ENCODE measurements around the gene HEATR5B. TPM values are rescaled to one million over a fixed set of nuclear protein-coding genes. Genes with fewer than 3 reads are reported as not detected.

HEATR5B gene
- total and polyA plus RNA-seq, 2 donors (not counting 1 experiment from before 2014, with no cell fraction given): 33.0 to 44.3 TPM

DNA sequence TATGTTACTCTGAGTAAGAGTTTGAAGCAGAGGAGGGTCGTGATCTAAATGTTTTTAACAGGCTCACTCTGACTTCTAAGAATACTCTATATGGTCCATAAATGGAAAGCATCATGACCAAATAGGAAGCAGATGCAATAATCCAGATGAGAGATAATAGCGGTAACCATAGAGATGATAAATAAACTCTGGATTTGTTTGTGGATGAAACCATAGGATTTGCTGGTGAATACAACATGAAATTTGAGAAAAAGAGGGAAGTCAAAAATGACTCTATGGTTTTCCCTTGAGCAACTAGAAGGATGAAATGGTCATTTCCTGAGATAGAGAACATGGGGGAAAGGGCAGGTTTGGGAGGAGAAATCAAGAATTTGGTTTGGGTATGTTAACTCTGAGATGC, 3.9 kb downstream of the HEATR5B start:
- peak overlapping the region in 3 of 5 experiments; percentile 18 to 28 (median 23) for H3K4me3 ChIP-seq (ENCODE audit: control extremely low read depth in 1 of 5, extremely low read depth in 1 of 5, insufficient read depth in 1 of 5, low read depth in 2 of 5, low read length in 4 of 5)
- CTCF ChIA-PET: no interaction called here
- H3K4me2 ChIP-seq (replicated peaks; ENCODE audit: low read depth, low read length, poor library complexity, severe bottlenecking): peak overlapping the region; percentile 65
- peak overlapping the region; percentile 34 for H3K9ac ChIP-seq (ENCODE audit: low read length)
- DNase-seq (no peak), ATAC-seq (ENCODE audit: low read depth) (no peak)
- H3K9me3 ChIP-seq (ENCODE audit: control extremely low read depth in 1 of 3, control insufficient read depth in 2 of 3, insufficient read depth in 1 of 3, low read length in 2 of 3): peaks cover 0 to 2% (median 0%) of the 10 kb centered on the region in 3 donors
- TF ChIP-seq CTCF (IDR thresholded peaks at IDR 0.05) (no peak), EZH2 (IDR thresholded peaks at IDR 0.05; ENCODE audit: borderline replicate concordance, insufficient read depth, low read depth, low read length, poor library complexity, severe bottlenecking) (no peak)
- H3K27ac ChIP-seq (ENCODE audit: low read length in 2 of 2): peak overlapping the region; percentile 41 to 80
- peaks cover 44% of the 10 kb centered on the region in 2 donors for H3K4me1 ChIP-seq (ENCODE audit: control insufficient read depth in 2 of 2, insufficient read depth in 2 of 2, low read length in 2 of 2)
- no peaks in the 10 kb centered on the region for H4K20me1 ChIP-seq (ENCODE audit: control insufficient read depth, insufficient read depth, low read length, poor library complexity, severe bottlenecking)
- H3K27ac Mint-ChIP-seq: peak overlapping the region; percentile 89
- peak overlapping the region; percentile 59 for H3K4me3 Mint-ChIP-seq
- WGBS (ENCODE audit: insufficient coverage): 83% methylated on average over 1 of the region's 2 CpGs
- H3K27me3 Mint-ChIP-seq: no peaks in the 10 kb centered on the region
- POLR2A ChIA-PET: no interaction called here
- H2AFZ ChIP-seq (ENCODE audit: insufficient read depth, low read depth, low read length, poor library complexity, severe bottlenecking): no peak overlapping the region
- peaks cover 55% of the 10 kb centered on the region for H3K4me1 Mint-ChIP-seq
- intact Hi-C loops (cut with micrococcal nuclease): loop anchor here (5.0 kb wide), 3 partner anchors 68 to 312 kb away; no protein-coding TSS in a partner anchor
- peaks cover 79% of the 10 kb centered on the region for H3K79me2 ChIP-seq (ENCODE audit: control insufficient read depth, insufficient read depth, low read length)
- H3K36me3 ChIP-seq (replicated peaks in 1 of 2; ENCODE audit: control extremely low read depth in 1 of 2, control insufficient read depth in 1 of 2, extremely low read depth in 1 of 2, insufficient read depth in 2 of 2, low read length in 1 of 2): peaks cover 19 to 64% of the 10 kb centered on the region in 2 experiments
- H3K27me3 ChIP-seq (replicated peaks in 1 of 4; ENCODE audit: control extremely low read depth in 1 of 4, control insufficient read depth in 3 of 4, insufficient read depth in 4 of 4, low read length in 3 of 4): no peaks in the 10 kb centered on the region
- H3K9me3 Mint-ChIP-seq (ENCODE audit: insufficient read depth): no peaks in the 10 kb centered on the region

GRCh38 chr2:37070931-37071330, 13.2 kb downstream of the HEATR5B start:
- no peak overlapping the region for H3K4me2 ChIP-seq (replicated peaks; ENCODE audit: low read depth, low read length, poor library complexity, severe bottlenecking)
- H3K4me1 Mint-ChIP-seq: peaks cover 18% of the 10 kb centered on the region
- DNase-seq (no peak), ATAC-seq (ENCODE audit: low read depth) (no peak)
- peaks cover 40% of the 10 kb centered on the region for H4K20me1 ChIP-seq (ENCODE audit: control insufficient read depth, insufficient read depth, low read length, poor library complexity, severe bottlenecking)
- H3K27ac ChIP-seq (ENCODE audit: low read length in 2 of 2): no peak overlapping the region
- H3K36me3 ChIP-seq (replicated peaks in 1 of 2; ENCODE audit: control extremely low read depth in 1 of 2, control insufficient read depth in 1 of 2, extremely low read depth in 1 of 2, insufficient read depth in 2 of 2, low read length in 1 of 2): peaks cover 11 to 86% of the 10 kb centered on the region in 2 experiments
- no peak overlapping the region for H3K27ac Mint-ChIP-seq
- no peak for TF ChIP-seq EZH2 (IDR thresholded peaks at IDR 0.05; ENCODE audit: borderline replicate concordance, insufficient read depth, low read depth, low read length, poor library complexity, severe bottlenecking)
- no peak for TF ChIP-seq CTCF (IDR thresholded peaks at IDR 0.05)
- peaks cover 0 to 2% (median 0%) of the 10 kb centered on the region in 3 donors for H3K9me3 ChIP-seq (ENCODE audit: control extremely low read depth in 1 of 3, control insufficient read depth in 2 of 3, insufficient read depth in 1 of 3, low read length in 2 of 3)
- POLR2A ChIA-PET: no interaction called here
- intact Hi-C loops (cut with micrococcal nuclease): no loop called here
- CTCF ChIA-PET: no interaction called here
- no peak overlapping the region for H3K4me3 Mint-ChIP-seq
- peaks cover 54% of the 10 kb centered on the region for H3K79me2 ChIP-seq (ENCODE audit: control insufficient read depth, insufficient read depth, low read length)
- peaks cover 6% of the 10 kb centered on the region in 2 donors for H3K4me1 ChIP-seq (ENCODE audit: control insufficient read depth in 2 of 2, insufficient read depth in 2 of 2, low read length in 2 of 2)
- WGBS (ENCODE audit: insufficient coverage): no CpG with 5 or more reads among the region's 2 CpGs
- H3K9ac ChIP-seq (ENCODE audit: low read length): no peak overlapping the region
- no peaks in the 10 kb centered on the region for H3K27me3 Mint-ChIP-seq
- no peak overlapping the region for H3K4me3 ChIP-seq (ENCODE audit: control extremely low read depth in 1 of 5, extremely low read depth in 1 of 5, insufficient read depth in 1 of 5, low read depth in 2 of 5, low read length in 4 of 5)
- no peaks in the 10 kb centered on the region for H3K27me3 ChIP-seq (replicated peaks in 1 of 4; ENCODE audit: control extremely low read depth in 1 of 4, control insufficient read depth in 3 of 4, insufficient read depth in 4 of 4, low read length in 3 of 4)
- H2AFZ ChIP-seq (ENCODE audit: insufficient read depth, low read depth, low read length, poor library complexity, severe bottlenecking): no peak overlapping the region
- H3K9me3 Mint-ChIP-seq (ENCODE audit: insufficient read depth): no peaks in the 10 kb centered on the region
